HG03045 (cell line): ENCODE measurements around the gene ANKFN1.

ENCODE experiments used
- ATAC-seq: cut with Tn5 transposase; IDR thresholded peaks from one replicate; pipeline ENCODE4 v1.9.1; 2021; ENCODE audit warnings: mild to moderate bottlenecking, moderate library complexity; ENCODE audit not compliant: unreplicated experiment

ANKFN1 gene, protein sequence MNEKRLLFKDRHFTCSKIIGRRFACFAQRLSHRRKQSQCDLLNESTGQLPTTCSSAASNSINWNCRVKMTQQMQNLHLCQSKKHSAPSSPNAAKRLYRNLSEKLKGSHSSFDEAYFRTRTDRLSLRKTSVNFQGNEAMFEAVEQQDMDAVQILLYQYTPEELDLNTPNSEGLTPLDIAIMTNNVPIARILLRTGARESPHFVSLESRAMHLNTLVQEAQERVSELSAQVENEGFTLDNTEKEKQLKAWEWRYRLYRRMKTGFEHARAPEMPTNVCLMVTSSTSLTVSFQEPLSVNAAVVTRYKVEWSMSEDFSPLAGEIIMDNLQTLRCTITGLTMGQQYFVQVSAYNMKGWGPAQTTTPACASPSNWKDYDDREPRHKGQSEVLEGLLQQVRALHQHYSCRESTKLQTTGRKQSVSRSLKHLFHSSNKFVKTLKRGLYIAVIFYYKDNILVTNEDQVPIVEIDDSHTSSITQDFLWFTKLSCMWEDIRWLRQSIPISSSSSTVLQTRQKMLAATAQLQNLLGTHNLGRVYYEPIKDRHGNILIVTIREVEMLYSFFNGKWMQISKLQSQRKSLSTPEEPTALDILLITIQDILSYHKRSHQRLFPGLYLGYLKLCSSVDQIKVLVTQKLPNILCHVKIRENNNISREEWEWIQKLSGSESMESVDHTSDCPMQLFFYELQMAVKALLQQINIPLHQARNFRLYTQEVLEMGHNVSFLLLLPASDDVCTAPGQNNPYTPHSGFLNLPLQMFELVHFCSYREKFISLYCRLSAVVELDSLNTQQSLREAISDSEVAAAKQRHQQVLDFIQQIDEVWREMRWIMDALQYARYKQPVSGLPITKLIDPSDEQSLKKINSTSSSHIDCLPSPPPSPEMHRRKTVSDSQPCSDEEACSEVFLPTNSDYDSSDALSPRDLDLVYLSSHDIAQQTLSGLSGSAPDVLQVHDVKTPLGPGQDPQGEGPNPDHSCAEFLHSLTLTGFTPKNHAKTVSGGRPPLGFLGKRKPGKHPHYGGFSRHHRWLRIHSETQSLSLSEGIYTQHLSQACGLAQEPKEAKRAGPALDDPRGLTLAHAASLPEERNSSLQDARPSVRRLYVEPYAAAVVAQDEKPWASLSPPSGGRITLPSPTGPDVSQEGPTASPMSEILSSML

DNA sequence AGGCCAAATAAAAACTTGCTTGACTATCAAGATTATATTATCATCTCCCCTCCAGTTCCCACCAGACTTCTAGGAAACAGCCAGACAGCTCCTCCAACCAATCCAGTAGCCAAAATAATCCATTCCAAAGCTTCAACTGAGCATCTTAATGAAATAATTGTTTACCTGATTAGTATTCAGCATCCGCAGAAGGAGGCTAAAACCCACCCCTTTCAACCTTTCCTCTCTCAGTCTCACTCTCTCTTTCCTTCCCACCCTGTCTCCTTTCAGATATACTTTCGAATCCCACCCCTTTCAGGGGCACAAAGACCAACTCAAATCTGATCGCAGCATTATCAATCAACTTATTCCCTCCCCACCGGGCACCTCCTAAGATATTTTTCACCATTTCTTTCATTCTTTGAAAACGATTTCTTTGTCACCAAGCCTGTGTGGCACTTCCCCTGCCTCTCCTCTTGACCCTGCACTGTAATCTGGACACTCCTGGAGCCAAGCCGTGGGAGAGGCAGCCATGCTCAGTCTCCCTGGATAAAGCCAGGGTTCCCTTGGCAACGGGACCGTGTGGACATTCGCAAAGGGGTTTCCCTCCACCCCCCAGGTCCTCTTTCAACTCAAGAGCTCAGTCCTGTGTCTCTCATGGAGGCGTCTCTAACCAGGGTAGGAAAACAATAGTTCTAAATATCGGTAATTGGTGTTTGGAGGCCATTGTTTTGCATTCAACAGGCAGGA lies at the start of gene ANKFN1:
Gene ANKFN1 (plus strand): TSS at position 602 of the 729 bp plus-strand sequence. CDS start 59,193 bp downstream, outside the sequence.
- no peak for ATAC-seq

DNA sequence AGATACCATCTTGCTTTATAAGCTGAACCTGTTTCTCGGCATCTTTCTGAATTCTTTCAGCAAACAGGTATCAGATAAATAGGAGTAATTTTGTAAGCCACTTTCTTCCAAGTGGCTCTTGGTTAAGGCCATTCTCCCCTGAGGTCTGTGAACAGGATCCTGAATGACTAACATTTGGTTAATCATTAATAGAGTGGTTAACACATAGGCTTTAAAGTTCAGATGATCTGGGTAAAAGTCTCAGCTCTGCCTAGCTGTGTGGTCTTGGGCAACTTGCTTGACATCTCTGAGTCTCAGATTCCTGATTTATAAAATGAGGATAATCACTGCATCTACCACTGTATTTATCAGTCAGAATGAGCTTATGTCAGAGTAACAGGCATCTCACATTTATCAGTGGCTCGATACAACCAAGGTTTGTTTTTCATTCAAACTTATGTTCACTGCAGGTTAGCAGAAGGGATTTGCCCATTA lies 44.4 kb upstream of the ANKFN1 start:
- ATAC-seq, result no peak

DNA sequence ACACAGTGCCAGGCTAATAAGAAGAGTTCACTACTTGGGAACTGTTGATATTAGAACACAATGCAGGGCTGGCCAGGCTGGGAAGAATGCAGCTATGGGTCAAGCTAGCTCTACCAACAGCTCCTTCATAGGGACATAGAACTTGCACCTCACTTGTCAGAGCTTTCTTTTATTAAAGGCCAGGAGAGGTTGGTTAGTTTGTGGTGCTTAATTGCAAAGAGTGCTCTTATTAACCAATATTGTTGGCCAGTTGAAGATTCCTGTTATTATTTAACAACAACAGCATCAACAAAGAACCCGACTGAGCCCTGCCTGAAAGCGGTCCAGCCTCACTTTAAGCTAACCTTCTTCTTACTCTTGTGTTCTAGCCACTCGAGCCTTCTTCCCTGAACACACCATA lies 43.4 kb upstream of the ANKFN1 start:
- no peak for ATAC-seq

DNA sequence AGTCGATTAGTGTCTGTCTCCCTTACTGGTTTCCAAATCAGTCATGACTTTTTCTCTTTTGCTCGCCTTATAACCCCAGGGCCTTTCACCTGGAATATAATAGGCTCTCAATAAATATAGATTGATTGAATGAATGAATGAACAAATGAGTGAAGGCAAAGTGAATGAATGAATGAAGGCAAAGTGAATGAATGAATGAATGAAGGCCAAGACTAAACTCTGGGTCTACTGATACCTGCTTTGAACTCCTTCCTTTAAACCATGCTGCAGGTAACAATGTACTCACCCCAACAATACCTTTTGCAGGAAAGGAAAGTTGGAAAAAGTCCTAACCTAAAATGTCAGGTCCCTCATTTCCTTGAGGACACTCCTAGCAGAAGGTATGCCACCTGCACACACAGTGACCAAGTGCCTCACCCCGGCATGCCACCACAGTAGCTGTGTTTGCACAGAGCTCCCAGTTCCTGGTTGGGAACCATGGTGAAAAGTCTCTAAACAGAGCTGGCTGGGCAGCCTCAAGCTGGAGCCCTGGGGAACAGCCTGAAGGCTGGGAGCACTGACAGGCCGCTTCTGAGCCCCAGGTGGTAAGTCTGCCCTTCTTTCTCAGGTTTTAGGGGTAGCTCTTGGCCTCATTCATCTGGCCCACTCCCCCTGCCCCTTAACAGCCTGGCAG lies 42.7 kb upstream of the ANKFN1 start:
- ATAC-seq, result no peak

DNA sequence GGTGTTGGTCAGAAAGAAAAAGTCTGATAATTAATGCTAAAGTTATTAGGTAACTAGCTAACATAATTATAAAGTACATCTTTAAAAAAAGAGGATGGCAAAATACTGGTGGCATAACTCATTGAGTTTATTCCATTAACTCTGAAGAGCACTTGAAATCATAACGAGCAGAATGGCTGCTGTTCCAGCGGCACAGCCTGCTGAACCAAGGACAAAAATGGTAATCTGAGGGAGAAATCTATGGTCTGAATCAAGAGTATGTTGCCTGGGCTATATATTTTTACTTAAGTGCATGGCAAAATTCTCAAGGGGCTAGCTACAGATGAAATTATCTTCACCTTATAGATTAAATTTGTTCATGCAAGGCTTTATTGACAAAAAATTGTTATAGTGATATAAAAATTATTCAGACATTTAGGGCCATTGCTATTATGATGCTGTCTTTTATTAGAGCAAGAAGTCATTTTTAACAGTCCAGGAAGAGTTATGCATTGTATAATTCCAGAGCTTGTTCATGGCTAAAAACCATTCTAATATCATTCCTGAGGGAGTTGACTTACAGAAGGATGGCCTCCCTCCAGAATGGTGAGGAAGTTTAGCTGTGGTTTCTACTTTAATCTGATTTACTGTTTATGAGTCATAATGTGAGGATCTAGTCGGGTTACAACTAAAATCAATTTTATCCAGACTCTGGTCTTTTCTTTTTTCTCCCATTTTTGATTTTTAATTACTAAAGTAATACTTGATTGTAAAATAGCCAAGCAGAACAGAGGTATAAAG lies 41.4 kb upstream of the ANKFN1 start:
- no peak for ATAC-seq

DNA sequence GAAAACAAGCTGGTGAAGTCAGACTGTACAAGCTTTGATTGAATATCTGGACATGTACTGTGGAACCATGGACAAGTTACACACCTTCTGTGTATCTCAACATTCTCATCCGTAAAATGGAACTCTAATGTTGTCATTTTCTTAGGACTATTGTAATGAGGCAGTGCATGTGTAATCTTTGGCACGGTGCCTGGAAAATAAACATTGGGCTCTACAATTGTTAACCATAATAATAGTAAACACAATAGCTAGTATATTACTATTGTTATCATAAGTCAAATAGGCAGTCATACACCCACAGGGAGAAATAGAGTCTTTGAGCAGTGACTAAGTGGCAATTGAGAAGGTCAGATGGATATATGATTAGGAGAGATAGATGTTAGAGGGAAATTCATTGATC lies 39.8 kb upstream of the ANKFN1 start:
- ATAC-seq, result no peak

DNA sequence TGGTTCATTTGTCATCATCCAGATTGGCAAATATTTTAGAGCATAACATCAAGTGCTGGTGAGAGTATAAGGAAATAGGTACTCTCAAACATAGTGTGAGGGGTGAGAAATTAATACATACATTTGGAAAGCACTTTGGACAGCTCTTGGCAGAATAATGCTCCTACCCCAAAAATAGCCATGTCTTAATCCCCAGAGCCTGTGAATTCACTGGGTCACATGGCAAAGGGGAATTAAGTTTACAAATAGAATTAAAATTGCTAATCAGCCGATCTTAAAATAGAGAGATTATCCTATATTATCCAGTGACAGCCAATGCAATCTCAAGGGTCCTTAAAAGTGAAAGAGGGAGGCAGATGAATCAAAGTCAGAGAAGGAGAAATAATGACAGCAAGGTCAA lies 38.8 kb upstream of the ANKFN1 start:
- no peak for ATAC-seq

DNA sequence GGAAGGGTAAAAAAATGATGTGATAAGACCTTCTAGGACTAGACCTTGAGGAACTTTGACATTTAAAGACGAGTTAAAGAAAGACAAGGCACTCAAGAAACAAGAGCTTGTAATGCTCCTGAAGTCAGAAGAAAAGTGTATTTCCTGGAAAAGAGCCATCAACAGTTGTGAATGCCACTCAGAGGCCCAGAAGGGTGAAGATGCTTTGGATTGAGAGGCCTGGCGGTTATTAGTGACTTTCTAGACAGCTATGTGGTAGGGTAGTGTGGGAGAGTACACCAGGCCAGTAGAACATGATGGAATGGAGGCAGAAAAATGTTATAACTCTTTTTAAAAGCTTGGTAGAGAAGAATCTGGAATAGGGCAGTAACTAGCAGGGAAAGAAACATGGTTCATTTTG lies 34.1 kb upstream of the ANKFN1 start:
- no peak for ATAC-seq

DNA sequence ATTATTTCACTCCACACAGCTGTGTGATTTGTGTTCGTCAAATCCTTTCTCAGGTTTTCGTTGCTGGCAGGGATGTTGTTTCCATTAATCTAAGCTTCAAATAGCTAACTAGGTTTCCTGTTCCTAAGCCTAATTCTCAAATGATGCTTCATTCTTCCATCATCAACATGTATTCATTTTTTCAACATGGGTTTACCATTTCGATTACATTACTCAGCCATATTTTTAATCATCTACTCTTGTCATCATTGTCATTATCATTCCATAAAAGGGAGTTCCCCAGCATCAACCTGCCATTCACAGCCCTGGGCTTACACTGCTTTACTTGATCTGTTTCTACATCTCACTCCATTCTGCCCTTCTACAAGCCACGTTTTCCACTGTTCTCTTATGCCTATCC lies 33.3 kb upstream of the ANKFN1 start:
- no peak for ATAC-seq

DNA sequence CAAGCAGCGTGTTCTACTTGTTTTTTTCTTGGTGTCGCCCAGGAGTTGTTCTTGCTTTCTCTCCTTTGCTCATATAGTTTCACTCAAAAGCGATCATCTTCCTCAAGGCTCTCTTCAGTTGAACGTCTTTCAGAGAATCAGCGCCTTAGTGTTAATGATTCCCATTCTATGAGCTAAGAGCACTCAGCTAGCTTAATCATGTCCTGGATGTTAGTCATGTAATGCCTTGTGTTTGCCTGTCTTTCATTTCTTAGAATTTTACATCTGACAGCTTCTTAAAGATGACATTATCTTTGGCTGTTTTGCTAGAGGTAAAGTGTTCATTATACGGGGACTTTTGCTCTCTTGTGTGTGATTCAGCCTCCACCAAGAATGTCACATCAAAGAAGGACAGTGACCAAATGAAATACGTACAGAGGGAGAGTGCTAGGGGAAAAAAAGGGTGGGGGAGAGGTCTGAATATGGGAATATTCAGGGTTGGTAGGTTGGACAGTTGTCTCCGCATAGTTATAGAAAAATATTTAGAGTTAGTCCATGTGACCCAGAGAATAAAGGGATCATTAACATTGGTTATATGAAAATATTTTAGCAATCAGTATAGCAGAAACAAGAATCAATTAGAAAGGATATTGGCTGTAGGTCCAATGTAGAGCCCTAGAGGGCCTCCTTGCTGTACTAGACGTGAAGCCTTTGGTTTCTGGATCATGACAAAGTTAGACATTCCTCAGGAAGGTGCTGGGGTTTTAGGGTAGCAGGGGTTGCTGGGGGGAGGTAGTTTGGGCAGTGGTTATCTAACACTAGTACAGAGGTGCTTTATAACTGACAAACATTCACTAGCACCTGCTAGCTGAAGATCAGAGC lies 31.9 kb upstream of the ANKFN1 start:
- no peak for ATAC-seq

DNA sequence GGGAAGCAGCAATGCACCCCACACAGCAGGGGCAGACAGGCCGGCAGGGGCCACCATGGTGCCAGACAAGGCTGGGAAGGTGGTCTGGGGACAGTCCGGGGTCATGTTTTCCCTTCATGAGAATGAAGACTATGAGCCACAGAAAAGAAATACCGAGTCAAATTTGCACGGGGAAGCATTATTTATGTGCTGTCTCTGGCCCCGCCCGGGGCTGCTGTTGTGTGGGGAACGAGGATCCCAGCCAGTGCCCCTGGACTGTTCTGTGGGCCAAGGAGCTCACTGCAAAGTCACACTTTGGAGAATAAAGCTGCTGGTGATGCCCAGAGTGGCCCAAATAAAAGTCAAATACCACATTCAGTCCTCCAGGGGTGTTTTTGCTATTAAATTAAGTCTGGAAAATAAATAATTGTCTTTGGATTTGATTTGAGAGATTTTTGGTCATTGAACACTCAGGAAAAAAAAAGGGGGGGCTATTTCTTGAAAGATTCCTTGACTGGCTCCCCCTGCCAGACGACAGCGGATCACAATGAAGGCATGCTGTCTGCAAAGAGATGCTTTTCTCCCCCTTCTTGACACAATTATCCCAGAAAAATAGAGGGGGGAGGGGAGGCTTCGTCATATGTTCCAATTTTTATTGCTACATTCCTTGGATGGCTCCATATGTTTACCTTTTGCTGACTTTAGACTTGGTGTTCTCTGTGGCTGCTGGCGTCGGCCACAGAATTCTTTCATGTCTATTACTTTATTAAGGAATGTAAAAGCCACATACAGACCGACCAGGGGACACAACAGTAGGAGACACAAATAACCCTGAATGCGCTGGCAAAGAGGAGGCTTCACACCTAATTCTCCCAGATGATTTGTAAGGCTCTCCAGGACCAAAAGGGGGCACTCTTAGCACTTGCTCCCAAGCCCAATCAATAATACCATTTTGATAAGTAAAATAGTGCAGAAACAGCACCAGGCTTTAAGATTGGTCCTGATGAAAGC lies 27.1 kb upstream of the ANKFN1 start:
- ATAC-seq, result no peak

DNA sequence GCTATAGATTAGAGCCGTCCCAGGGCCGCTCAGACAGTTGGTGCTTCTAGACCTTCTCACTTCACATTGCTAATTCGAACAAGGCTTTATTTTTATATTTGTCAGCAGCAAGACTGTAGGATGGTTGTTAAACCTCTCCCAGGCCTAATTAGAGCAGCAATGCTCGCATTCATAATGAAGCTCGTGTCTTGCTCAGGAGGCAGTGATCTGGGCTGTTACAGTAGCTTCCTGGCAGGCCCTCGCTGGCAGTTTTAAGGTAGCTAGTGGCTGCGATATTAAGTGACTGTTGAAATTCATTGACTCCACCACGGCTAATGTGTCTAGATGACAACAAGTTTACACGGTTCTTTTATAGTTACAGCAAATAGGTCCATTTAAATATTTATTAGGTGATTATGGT lies 23.2 kb upstream of the ANKFN1 start:
- no peak for ATAC-seq

DNA sequence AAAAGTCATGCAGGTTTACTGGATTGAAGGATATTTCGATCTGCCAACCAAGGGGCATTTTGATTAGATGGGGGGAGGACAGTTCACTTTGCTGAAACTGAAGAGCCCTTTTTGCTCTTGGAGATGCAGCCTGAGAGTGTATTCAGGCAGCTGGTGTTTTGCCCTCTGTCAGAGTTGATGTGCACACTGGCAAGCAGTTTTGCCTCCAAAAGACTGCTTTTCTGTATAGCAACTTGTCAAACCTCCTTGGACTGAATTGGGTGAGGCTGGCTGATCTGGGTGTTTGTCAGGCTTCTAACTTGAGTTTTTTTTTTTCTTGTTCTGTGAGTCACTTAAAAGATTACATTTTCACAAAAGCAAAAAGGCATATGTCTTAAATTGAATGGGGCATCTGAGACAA lies 22.6 kb upstream of the ANKFN1 start:
- no peak for ATAC-seq

DNA sequence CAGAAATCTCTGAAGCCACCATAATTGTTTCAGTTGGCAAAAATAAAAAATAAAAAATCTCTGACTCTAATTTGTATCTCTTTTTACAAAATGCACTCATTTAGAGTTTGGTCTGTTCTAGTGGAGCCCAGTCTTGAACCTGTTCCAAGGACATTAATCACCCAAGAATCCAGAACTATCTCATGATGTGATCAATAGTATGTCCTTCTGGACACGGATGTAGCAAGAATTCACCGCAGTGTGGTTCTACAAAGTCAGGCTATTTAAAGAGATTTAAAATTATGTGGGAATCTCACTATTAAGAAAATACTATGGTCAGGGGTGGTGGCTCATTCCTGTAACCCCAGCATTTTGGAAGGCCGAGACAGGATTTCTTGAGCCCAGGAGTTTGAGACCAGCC lies 21.8 kb upstream of the ANKFN1 start:
- no peak for ATAC-seq

DNA sequence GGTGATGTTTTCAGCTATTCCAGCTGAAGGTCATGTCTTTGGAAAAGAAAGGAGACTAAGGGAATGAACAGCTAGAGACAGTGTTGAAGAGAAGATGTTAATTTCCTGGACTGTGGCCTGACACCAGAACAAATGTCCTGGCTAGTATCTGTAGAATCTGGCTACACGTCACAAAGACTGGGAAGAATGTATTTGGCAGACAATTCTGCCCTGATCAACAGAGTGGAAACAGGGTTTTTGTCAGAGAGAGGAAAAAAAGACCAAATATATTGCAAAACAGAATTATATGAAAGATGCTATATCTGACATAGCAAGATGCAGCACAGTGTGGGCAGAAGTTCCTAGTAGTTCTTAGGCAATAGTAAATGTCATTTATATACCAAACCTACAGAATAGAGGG lies 17.0 kb upstream of the ANKFN1 start:
- no peak for ATAC-seq

DNA sequence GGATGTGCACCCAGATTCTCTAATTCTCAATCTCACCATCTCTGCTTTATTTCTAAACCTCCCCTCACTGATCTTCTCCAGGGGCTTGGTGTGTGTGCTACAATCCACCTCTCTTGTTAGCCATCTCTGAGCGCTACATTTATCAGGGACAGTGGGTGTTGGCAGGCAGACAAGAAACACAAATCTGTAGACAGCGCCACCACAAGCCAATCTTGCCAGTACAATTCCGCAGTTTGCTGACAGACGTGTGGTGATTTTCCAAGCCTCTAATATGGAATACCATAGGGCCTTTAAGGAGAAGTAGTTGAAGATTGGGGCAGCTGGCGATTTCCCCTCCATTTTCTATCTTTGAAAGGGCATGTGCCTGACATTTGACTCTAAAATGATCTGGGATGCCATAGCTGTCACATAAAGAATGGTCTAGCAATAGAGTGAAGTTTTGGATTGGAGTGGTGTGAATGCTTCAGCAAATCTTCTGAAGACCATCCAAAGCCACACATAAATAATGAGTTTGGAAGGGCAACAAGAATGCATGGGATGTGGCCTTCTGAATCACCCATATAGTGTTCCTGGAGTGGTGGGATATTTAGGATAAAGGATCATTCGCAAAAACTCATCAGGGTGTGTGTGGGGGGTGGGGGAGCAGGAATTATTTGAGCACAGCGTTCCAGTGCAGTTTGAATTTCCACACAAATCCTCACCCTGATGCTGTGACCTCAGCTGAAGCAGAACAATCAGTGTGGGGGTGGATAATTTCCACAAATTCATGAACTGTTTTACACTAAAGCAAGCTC lies 12.0 kb upstream of the ANKFN1 start:
- ATAC-seq, result no peak
